PC-3 (cell line): Measurements from ENCODE around the gene CACTIN.

Experiments
- CTCF ChIP-seq: fragments of 300-600 bp; sonication (generic); conservative IDR thresholded peaks from 2 replicates; pipeline ENCODE4 v1.5.1; 2017; ENCODE audit warnings: antibody characterized with exemption, low read depth, mild to moderate bottlenecking, low read length
- EZH2 ChIP-seq: fragments of 300-600 bp; sonication (generic); IDR thresholded peaks from one replicate; pipeline ENCODE4 v1.6.1; 2017; ENCODE audit warnings: antibody characterized with exemption, mild to moderate bottlenecking, low read length; ENCODE audit not compliant: unreplicated experiment
- EZH2phosphoT487 ChIP-seq: fragments of 300-600 bp; sonication (generic); IDR thresholded peaks from 2 replicates; pipeline ENCODE4 v1.6.1; 2018; ENCODE audit warnings: mild to moderate bottlenecking, antibody characterized with exemption, low read length, borderline replicate concordance

GRCh38 chr19:3622224-3622623, 4.4 kb downstream of the CACTIN start:
- TF ChIP-seq CTCF (no peak), EZH2phosphoT487 (no peak), EZH2 (no peak)
